ENCODE results near the gene NSRP1. TPM values are rescaled to one million over a fixed set of nuclear protein-coding genes. Genes with fewer than 3 reads are reported as not detected.

Gene NSRP1
- total and polyA plus RNA-seq, 2 donors (not counting 3 experiments of a cell fraction or from before 2014, with no cell fraction given) = 11.2 to 29.1 TPM

DNA sequence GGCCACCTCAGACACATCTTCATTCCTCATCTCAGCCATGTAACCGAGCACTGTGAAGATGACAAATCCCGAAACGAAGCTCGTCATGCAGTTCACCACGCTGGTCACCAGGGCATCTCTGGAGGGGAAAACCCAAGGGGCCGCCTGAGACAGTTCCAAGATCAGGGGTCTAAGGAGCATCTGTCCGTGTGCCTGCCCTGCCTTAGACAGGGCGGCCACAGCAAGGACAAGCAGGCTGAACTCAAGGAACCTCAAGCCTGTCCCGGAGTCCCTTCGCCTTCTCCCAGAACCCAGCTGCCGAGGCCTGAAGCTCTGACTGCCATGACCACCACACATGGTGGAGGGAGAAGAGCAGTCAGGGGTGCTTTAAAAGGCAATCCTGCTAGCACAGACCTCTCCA lies 96.1 kb downstream of the NSRP1 start:
- POLR2A ChIA-PET = no interaction called here
- BruUV-seq (replicated peaks) = no TSS peak

More for the DNA sequence above, 96.1 kb downstream of the NSRP1 start:
- CTCF ChIA-PET = interaction anchor here (2.5 kb wide), 1 partner anchor 10 kb away, joined by 8 read pairs; no protein-coding TSS in a partner anchor
- no peaks in the 10 kb centered on the region for H3K36me3 ChIP-seq (ENCODE audit: control insufficient read depth in 2 of 2, extremely low read depth in 1 of 2, insufficient read depth in 2 of 2, low read length in 2 of 2)
- no peak overlapping the region for H3K4me2 ChIP-seq (ENCODE audit: insufficient read depth, low read length)
- H3K4me3 ChIP-seq (replicated peaks in 1 of 3; ENCODE audit: insufficient read depth in 1 of 3, low read depth in 1 of 3, low read length in 3 of 3) = no peak overlapping the region
- no peaks in the 10 kb centered on the region for H3K79me2 ChIP-seq (ENCODE audit: control insufficient read depth, insufficient read depth, low read length)
- H2AFZ ChIP-seq (ENCODE audit: low read depth, low read length) = no peak overlapping the region
- dilution Hi-C loops (cut with MboI; ENCODE audit: extremely low pct_ligation_motif_present, low sequenced_read_pairs) (no loop called here), intact Hi-C loops (cut with micrococcal nuclease) (no loop called here)
- H3K9me1 ChIP-seq (replicated peaks; ENCODE audit: control insufficient read depth, extremely low read depth, insufficient read depth, low read length) = no peaks in the 10 kb centered on the region
- TF ChIP-seq POLR2A (IDR thresholded peaks at IDR 0.05; ENCODE audit: low read depth, low read length) = no peak
- TF ChIP-seq EZH2 (IDR thresholded peaks at IDR 0.05; ENCODE audit: borderline replicate concordance, low read depth, low read length, severe bottlenecking) = no peak
- TF ChIP-seq FOS (IDR thresholded peaks at IDR 0.05; ENCODE audit: borderline replicate concordance, insufficient read depth, low read length) = no peak
- TF ChIP-seq MYC (IDR thresholded peaks at IDR 0.05; ENCODE audit: low read depth, low read length) = no peak
- TF ChIP-seq, protein P1, sequence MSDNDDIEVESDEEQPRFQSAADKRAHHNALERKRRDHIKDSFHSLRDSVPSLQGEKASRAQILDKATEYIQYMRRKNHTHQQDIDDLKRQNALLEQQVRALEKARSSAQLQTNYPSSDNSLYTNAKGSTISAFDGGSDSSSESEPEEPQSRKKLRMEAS (IDR thresholded peaks at IDR 0.05; ENCODE audit: insufficient read depth, insufficient read length) = no peak
- TF ChIP-seq, protein P2, sequence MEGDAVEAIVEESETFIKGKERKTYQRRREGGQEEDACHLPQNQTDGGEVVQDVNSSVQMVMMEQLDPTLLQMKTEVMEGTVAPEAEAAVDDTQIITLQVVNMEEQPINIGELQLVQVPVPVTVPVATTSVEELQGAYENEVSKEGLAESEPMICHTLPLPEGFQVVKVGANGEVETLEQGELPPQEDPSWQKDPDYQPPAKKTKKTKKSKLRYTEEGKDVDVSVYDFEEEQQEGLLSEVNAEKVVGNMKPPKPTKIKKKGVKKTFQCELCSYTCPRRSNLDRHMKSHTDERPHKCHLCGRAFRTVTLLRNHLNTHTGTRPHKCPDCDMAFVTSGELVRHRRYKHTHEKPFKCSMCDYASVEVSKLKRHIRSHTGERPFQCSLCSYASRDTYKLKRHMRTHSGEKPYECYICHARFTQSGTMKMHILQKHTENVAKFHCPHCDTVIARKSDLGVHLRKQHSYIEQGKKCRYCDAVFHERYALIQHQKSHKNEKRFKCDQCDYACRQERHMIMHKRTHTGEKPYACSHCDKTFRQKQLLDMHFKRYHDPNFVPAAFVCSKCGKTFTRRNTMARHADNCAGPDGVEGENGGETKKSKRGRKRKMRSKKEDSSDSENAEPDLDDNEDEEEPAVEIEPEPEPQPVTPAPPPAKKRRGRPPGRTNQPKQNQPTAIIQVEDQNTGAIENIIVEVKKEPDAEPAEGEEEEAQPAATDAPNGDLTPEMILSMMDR (IDR thresholded peaks at IDR 0.05; ENCODE audit: extremely low read depth in 1 of 2, insufficient read depth in 1 of 2, low read depth in 1 of 2, low read length in 2 of 2) = no peak
- no peak for TF ChIP-seq POLR2AphosphoS5 (IDR thresholded peaks at IDR 0.05; ENCODE audit: insufficient read depth, low read depth, low read length)
- no peak for TF ChIP-seq JUN (IDR thresholded peaks at IDR 0.05; ENCODE audit: borderline replicate concordance, insufficient read depth, insufficient read length, low read depth)
- H4K20me1 ChIP-seq (replicated peaks; ENCODE audit: control insufficient read depth, extremely low read depth, insufficient read depth, low read length) = no peaks in the 10 kb centered on the region
- H3K9ac ChIP-seq (replicated peaks; ENCODE audit: extremely low read depth, insufficient read depth, low read length) = no peak overlapping the region
- DNase-seq (ENCODE audit: low read depth, low spot score) = no peak
- no peaks in the 10 kb centered on the region for H3K9me3 ChIP-seq (replicated peaks; ENCODE audit: control insufficient read depth, insufficient read depth, low read length)
- H3K27ac ChIP-seq (ENCODE audit: insufficient read depth, low read depth, low read length) = no peak overlapping the region
- no peak for FAIRE-seq
- H3K4me1 ChIP-seq (ENCODE audit: control insufficient read depth, extremely low read depth, insufficient read depth, low read length) = no peaks in the 10 kb centered on the region
- no peaks in the 10 kb centered on the region for H3K27me3 ChIP-seq (ENCODE audit: control insufficient read depth in 2 of 2, insufficient read depth in 2 of 2, low read length in 2 of 2)

Data from endothelial cell of umbilical vein (primary cell).